HG02973 (cell line): ENCODE results near the gene SBNO1.
"Not testable (repeated sequence)": the region's sequence is repeated elsewhere in the genome, so short reads cannot be mapped to it uniquely, and the experiment has no call there.

Experiments
- ATAC-seq: cut with Tn5 transposase; IDR thresholded peaks from one replicate; pipeline ENCODE4 v1.9.1; 2021; ENCODE audit warnings: moderate library complexity; ENCODE audit not compliant: unreplicated experiment

The SBNO1 gene

GRCh38 chr12:123388951-123389559, 24.4 kb upstream of the SBNO1 start:
- ATAC-seq = no peak

- ATAC-seq = peak; percentile 34
Measured at GRCh38 chr12:123388177-123388950, 23.7 kb upstream of the SBNO1 start.

DNA sequence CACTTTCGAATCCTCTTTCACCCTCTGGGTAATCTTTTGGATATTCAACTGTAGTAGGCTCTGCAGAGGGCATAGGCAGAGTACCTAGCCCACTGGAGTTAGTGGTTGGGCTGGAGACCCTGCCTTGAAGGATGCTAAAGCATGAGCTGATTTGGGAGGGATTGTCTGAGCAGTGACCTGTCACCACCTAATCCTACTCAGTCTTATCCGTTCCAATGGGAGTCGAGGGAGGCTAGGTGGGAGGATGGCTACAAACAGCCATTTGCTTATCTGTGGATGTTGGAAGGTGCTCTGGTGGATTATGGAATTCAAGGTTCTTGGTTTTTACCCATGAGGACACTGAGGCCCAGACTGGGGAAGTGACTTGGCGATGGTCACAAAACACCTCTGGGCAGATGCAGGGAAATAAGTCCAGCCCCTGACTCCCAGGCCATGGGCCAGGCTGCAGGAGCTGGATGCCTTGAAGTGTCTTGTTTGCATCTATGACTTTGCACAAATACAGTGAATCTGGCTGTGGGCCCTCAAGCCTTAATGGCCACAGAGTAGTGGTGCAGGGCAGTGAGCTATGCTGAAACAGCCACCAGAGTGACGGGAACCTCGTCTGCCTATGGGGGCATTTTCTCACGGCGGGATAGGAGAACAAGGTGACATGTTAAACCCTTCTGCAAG, 23.0 kb upstream of the SBNO1 start:
- no peak for ATAC-seq

DNA sequence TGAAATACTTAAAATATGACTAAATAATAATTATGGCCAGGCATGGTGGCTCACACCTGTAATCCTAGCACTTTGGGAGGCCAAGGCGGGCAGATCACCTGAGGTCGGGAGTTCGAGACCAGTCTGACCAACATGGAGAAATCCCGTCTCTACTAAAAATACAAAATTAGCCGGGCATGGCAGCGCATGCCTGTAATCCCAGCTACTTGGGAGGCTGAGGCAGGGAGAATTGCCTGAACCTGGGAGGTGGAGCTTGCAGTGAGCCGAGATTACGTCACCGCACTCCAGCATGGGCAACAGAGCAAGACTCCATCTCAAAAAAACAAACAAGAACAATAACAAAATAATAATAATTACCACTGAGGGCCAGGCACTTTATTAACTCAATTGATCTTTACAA, 20.9 kb upstream of the SBNO1 start:
- not testable (repeated sequence) for ATAC-seq

GRCh38 chr12:123384994-123385376, 20.3 kb upstream of the SBNO1 start:
- no peak for ATAC-seq

DNA sequence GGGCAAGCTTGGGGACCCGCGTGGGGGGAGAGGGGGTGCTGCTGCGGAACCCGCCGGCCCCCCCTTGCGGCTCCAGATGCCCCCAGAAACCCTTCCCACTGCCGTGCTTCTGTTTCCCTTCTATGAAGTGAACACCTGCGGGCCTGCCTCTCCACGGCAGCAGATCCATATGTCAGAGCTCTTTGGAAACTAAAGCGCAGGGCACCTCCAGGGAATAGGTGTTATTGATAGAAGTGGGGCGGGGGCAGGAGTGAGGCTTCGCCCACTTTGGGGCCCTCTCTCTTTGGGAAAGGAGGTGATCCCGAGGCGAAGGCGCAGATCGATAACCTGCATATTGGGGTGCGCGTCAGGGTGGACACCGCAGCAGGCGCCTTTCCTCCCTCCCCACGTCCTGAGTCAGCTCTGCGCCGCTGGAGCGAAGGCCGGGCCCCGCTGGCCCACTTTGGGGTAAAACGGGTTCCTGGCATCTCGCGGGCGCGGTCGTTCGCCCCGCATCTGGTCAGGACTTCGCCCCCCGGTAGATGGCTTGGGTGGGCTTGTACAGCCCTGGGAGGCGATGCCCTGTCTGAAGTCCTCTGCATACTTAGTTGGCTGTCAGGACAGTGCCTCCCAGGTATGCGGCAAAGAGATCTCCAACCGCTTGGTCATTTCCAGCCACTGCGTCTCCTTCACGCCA, 19.8 kb upstream of the SBNO1 start:
- no peak for ATAC-seq

- ATAC-seq = no peak
Measured at GRCh38 chr12:123382684-123383083, 18.0 kb upstream of the SBNO1 start.

DNA sequence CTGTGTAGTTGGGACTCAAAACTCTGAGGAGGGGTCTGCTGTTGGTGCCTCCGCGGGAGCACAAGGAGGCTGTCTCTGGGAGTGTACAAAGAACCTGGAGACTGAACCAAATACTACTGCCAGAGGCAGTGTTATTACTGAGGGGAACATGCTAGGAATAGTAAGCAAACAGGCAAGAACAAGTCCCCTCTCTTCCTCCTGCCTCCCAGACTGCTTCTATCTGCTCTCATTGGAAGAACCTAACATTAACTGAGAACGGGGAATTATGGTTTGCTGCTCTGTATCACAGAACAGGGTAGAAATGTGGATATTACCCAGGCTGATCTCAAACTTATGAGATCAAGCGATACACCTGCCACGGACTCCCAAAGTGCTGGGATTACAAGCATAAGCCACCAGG, 14.7 kb upstream of the SBNO1 start:
- ATAC-seq = no peak

DNA sequence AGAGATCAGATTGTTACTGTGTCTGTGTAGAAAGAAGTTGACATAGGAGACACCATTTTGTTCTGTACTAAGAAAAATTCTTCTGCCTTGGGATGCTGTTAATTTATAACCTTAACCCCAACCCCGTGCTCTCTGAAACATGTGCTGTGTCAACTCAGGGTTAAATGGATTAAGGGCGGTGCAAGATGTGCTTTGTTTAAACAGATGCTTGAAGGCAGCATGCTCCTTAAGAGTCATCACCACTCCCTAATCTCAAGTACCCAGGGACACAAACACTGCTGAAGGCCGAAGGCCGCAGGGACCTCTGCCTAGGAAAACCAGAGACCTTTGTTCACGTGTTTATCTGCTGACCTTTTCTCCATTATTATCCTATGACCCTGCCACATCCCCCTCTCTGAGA, 7.8 kb upstream of the SBNO1 start:
- ATAC-seq = not testable (repeated sequence)

- not testable (repeated sequence) for ATAC-seq
Measured at GRCh38 chr12:123371667-123372368, 7.2 kb upstream of the SBNO1 start.

GRCh38 chr12:123369229-123369628, 4.6 kb upstream of the SBNO1 start:
- ATAC-seq = no peak

GRCh38 chr12:123368431-123368830, 3.8 kb upstream of the SBNO1 start:
- not testable (repeated sequence) for ATAC-seq

DNA sequence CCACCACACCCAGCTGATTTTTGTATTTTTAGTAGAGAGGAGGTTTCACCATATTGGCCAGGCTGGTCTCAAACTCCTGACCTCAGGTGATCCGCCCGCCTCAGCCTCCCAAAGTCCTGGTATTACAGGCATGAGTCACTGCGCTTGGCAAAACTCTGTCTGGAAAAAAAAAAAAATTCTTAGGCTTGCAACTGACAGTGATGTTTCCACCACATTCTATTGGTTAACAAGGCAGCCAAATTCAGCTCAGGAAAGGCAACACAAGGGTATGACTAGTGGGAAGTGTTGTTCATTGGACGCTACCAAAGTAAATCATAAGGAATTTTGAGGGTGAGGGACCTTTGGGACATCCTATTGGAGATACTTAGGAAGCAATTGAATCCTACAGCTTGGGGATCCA, 2.9 kb upstream of the SBNO1 start:
- ATAC-seq = no peak

DNA sequence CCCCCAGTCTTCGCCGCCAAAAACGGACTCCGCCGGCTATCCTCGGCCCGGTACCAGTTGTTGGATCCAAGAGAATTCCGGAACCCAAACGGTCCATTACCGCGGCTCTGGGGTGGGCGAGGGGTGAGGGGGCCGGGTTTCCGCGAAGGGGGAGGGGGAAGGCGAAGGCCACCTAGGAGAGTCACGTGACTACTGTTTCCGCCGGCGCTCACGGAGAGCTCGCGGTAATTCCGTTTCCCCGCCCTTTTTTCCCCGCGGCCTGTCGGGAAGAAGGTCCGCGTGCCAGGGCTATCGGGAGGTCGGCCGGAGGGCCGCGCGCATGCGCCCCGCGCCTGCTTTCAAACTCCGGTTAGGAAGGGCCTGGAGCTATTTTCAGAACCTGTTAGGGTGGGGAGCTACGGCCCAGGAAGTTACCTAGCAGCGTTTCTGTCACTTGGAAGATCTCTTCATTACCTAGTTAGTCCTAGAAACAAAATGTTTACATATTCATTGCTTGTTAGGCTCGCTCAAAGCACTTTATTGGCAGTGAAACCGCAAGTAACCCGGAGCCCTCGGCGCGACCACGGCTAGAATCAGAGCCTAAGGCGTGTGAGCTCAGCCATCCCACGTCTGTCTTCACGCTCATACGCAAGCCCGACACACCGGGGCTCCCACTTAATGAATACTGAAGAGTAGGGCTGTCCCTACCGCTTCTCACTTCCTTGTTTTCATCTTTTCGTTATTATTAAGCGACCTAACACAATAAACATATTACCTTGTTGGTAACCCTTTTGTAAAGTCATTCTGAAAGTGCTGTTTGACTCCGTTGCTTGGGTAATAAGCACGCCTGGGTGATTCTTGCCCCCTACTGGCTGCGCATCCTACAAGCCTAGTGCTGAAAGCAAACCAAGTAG, 624 bp upstream of the SBNO1 start:
- ATAC-seq = peak; percentile 56

- ATAC-seq = peak; percentile 15
Measured at GRCh38 chr12:123363740-123364531, 711 bp downstream of the SBNO1 start.

- no peak for ATAC-seq
Measured at GRCh38 chr12:123363390-123363739, 1.3 kb downstream of the SBNO1 start.

- no peak for ATAC-seq
Measured at GRCh38 chr12:123358035-123358434, 6.6 kb downstream of the SBNO1 start.

DNA sequence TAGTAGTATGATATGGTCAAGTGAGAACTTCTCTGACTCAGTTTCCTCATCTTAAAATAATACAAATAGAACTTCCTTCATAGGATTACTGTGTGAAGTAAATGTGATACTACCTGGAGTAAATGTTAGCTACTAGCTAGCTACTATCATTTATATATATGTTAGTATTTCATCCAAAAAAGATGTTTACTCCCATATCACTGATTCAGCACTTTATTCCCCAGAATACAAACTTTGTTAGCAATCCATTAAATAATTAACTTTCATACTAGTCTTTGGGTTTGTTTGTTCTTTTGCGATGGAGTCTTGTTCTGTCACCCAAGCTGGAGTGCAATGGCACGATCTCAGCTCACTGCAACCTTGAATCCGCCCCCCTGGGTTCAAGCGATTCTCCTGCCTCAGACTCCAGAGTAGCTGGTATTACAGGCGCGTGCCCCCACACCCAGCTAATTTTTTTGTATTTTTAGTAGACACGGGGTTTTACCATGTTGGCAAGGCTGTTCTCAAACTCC, 8.4 kb downstream of the SBNO1 start:
- ATAC-seq = no peak

GRCh38 chr12:123354600-123354999, 10.0 kb downstream of the SBNO1 start:
- no peak for ATAC-seq
